Activated CD4-positive, alpha-beta T cell treated with anti-CD3 and anti-CD28 coated beads, Interleukin-2, amount 10 ng/mL, durations not matched to agents 7 days and 5 days (primary cell): Measurements from ENCODE around the gene ADAM33. TPM values are rescaled to one million over a fixed set of nuclear protein-coding genes. Genes with fewer than 3 reads are reported as not detected.

Experiments
- CTCF ChIA-PET: fragments of 350-600 bp; sonication (Branson Sonifier 250); formaldehyde crosslinking; loops from one replicate; lab custom pipeline; 2021; ENCODE audit warnings: antibody characterized with exemption; lab: Charles Lee
- POLR2A ChIA-PET: fragments of 350-600 bp; sonication (Branson Sonifier 250); formaldehyde crosslinking; loops from one replicate; lab custom pipeline; 2021; ENCODE audit warnings: antibody characterized with exemption; lab: Charles Lee
- DNase-seq: peaks from one replicate; pipeline ENCODE4 v3.0.0-alpha.2; 2020
- H3K27ac Mint-ChIP-seq: one replicate; pipeline ENCODE4 v1.8.0; 2021; ENCODE audit warnings: mild to moderate bottlenecking, moderate library complexity, mixed read lengths
- H3K27me3 Mint-ChIP-seq: one replicate; pipeline ENCODE4 v1.8.0; 2021; ENCODE audit warnings: mixed read lengths
- H3K36me3 Mint-ChIP-seq: one replicate; pipeline ENCODE4 v1.8.0; 2021; ENCODE audit warnings: low read depth, mixed read lengths
- H3K4me1 Mint-ChIP-seq: one replicate; pipeline ENCODE4 v1.8.0; 2021; ENCODE audit warnings: mixed read lengths
- H3K4me3 Mint-ChIP-seq: one replicate; pipeline ENCODE4 v1.8.0; 2021; ENCODE audit warnings: mild to moderate bottlenecking, moderate library complexity, mixed read lengths
- H3K9me3 Mint-ChIP-seq: one replicate; pipeline ENCODE4 v1.8.0; 2021; ENCODE audit warnings: mixed read lengths
- total RNA-seq, 2 experiments: library from RNA; stranded (reverse); gene quantifications; one replicate each; pipeline ENCODE4 v1.2.3, GENCODE V29; 2021

ADAM33 gene, protein sequence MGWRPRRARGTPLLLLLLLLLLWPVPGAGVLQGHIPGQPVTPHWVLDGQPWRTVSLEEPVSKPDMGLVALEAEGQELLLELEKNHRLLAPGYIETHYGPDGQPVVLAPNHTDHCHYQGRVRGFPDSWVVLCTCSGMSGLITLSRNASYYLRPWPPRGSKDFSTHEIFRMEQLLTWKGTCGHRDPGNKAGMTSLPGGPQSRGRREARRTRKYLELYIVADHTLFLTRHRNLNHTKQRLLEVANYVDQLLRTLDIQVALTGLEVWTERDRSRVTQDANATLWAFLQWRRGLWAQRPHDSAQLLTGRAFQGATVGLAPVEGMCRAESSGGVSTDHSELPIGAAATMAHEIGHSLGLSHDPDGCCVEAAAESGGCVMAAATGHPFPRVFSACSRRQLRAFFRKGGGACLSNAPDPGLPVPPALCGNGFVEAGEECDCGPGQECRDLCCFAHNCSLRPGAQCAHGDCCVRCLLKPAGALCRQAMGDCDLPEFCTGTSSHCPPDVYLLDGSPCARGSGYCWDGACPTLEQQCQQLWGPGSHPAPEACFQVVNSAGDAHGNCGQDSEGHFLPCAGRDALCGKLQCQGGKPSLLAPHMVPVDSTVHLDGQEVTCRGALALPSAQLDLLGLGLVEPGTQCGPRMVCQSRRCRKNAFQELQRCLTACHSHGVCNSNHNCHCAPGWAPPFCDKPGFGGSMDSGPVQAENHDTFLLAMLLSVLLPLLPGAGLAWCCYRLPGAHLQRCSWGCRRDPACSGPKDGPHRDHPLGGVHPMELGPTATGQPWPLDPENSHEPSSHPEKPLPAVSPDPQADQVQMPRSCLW
- total RNA-seq, result not detected

- no peaks in the 10 kb centered on the region for H3K36me3 Mint-ChIP-seq
- POLR2A ChIA-PET, result no interaction called here
- CTCF ChIA-PET, result interaction anchor here (1.4 kb wide), 1 partner anchor 26 kb away, joined by 4 read pairs; no protein-coding TSS in a partner anchor
- no peaks in the 10 kb centered on the region for H3K4me1 Mint-ChIP-seq
- no peak within 1 kb of the TSS for H3K4me3 Mint-ChIP-seq
- H3K9me3 Mint-ChIP-seq, result no peaks in the 10 kb centered on the region
- H3K27ac Mint-ChIP-seq, result no peak within 1 kb of the TSS
- DNase-seq, result no peak
- H3K27me3 Mint-ChIP-seq, result peaks cover 57% of the 10 kb centered on the region
Measured at GRCh38 chr20:3681931-3682781, at the start of gene ADAM33. TSS of gene ADAM33 (minus strand) at chr20:3682010. CDS start at chr20:3682004, 6 bp downstream.

DNA sequence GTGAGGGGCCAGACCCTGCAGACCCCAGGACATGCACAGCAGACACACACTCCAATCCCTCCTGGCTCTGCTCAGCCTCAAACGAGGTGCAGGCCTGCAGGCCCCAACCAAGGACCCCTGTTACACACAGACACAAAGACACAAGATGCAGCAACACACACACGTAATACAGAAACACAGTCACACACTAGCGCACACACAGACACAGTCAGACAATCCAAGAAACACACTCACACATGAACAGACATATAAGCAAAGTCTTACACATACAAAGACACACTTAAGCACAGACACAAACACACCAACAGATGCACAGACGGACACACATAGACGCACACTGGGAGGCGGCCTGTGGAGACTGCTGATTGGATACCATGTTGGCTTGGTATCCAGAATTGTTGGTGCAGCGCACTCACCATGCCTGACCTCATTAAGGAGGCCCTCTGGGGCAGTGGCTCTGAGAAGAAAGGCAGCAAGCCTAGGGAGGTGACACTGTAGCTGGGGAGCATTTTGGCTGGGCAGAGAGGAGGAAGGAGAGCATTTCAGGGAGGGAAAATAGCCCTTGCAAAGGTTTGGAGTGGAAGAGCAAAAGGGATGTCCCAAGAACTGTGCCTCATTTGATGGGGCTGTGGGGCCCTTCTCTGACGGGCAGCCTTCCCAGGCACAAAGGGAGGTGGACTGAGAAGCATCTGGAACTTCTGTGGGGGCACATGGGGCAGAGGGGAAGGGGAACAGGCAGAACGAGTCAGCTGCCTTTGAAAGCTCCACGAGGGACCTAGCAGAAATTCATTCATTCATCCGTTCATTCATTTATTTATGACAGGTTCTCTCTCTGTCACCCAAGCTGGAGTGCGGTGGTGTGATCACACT, 49.2 kb upstream of the ADAM33 start:
- H3K36me3 Mint-ChIP-seq, result no peaks in the 10 kb centered on the region
- H3K9me3 Mint-ChIP-seq, result no peaks in the 10 kb centered on the region
- CTCF ChIA-PET, result interaction anchor here (1.6 to 1.8 kb wide), 2 partner anchors 11 to 72 kb away, joined by 4 read pairs; no protein-coding TSS in a partner anchor
- no peak overlapping the region for H3K27ac Mint-ChIP-seq
- H3K4me1 Mint-ChIP-seq, result no peaks in the 10 kb centered on the region
- H3K4me3 Mint-ChIP-seq, result no peak overlapping the region
- DNase-seq, result no peak
- POLR2A ChIA-PET, result no interaction called here
- H3K27me3 Mint-ChIP-seq, result peaks cover 53% of the 10 kb centered on the region

- Mint-ChIP-seq H3K27ac (no peak overlapping the region), H3K36me3 (no peaks in the 10 kb centered on the region), H3K4me1 (no peaks in the 10 kb centered on the region), H3K27me3 (peaks cover 50% of the 10 kb centered on the region), H3K4me3 (no peak overlapping the region), H3K9me3 (no peaks in the 10 kb centered on the region)
- POLR2A ChIA-PET, result no interaction called here
- CTCF ChIA-PET, result interaction anchor here (0.5 to 1.8 kb wide), 3 partner anchors 10 to 356 kb away, joined by 3 to 4 read pairs (median 4); no protein-coding TSS in a partner anchor
- no peak for DNase-seq
Measured at GRCh38 chr20:3729811-3730540, 48.2 kb upstream of the ADAM33 start.

- POLR2A ChIA-PET, result no interaction called here
- H3K27ac Mint-ChIP-seq, result no peak overlapping the region
- no peaks in the 10 kb centered on the region for H3K4me1 Mint-ChIP-seq
- H3K27me3 Mint-ChIP-seq, result peaks cover 51% of the 10 kb centered on the region
- H3K4me3 Mint-ChIP-seq, result no peak overlapping the region
- no peak for DNase-seq
- H3K36me3 Mint-ChIP-seq, result no peaks in the 10 kb centered on the region
- no peaks in the 10 kb centered on the region for H3K9me3 Mint-ChIP-seq
- CTCF ChIA-PET, result interaction anchor here (1.0 to 1.6 kb wide), 2 partner anchors 70 to 602 kb away, joined by 3 to 4 read pairs; no protein-coding TSS in a partner anchor
Measured at GRCh38 chr20:3729378-3729777, 47.6 kb upstream of the ADAM33 start.

GRCh38 chr20:3728876-3729275, 47.1 kb upstream of the ADAM33 start:
- Mint-ChIP-seq H3K9me3 (no peaks in the 10 kb centered on the region), H3K27me3 (peaks cover 51% of the 10 kb centered on the region), H3K4me3 (no peak overlapping the region), H3K4me1 (no peaks in the 10 kb centered on the region), H3K36me3 (no peaks in the 10 kb centered on the region), H3K27ac (no peak overlapping the region)
- CTCF ChIA-PET, result interaction anchor here (1.0 to 1.6 kb wide), 2 partner anchors 69 to 602 kb away, joined by 3 to 4 read pairs; no protein-coding TSS in a partner anchor
- POLR2A ChIA-PET, result no interaction called here
- DNase-seq, result no peak

DNA sequence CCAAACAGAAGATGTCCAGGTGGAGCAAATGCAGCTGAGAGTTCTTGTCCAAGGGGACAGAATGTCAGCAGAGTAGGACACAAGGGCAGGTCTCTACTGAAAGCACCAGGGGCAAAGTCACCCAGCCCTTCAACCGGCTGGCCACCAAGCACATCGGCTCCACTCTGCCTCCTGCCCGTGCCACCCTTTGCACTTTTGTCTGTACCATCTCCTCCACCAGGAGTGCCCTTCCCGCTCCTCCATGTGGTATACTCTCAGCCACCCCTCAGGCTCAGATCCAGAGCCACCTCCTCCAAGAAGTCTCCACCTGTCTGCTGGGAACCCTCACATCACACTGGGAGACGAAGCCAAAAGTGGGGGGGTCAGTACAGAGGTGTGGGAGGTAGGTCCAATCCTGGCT, 46.5 kb upstream of the ADAM33 start:
- Mint-ChIP-seq H3K27me3 (peaks cover 47% of the 10 kb centered on the region), H3K4me3 (no peak overlapping the region), H3K27ac (no peak overlapping the region), H3K4me1 (no peaks in the 10 kb centered on the region), H3K9me3 (no peaks in the 10 kb centered on the region), H3K36me3 (no peaks in the 10 kb centered on the region)
- ChIA-PET POLR2A (no interaction called here), CTCF (interaction anchor here (1.0 to 2.1 kb wide), 2 partner anchors 18 to 603 kb away, joined by 3 to 10 read pairs; no protein-coding TSS in a partner anchor)
- DNase-seq, result no peak

DNA sequence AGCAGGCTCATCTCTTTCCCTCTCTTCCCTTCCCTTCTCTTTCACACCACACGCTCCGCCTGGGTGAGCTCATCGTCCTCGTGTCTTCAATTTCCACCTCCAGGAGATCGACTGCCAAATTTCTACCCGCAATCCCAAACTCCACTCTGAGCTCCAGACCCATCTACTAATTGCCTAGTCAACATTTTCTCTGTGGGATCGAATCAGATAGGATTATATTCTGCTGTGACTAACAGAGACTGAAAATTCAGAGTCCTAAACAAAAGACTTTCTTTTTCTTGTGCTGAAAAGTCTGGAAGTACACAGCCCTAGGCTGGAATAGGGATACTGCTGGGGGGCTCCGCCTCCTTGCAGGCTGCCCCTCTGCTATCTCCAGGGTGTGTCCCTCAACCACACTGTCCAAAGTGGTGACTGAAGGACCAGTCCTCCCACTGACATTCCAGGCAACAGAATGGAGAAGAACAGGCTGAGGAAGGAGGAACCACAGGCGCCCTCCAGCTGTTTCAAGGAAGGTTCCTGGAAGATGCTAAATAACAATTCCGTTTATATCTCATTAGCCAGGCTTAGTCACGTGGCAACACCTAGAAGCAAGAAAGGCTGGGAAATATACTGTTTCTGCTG, 45.7 kb upstream of the ADAM33 start:
- H3K27ac Mint-ChIP-seq, result no peak overlapping the region
- no peaks in the 10 kb centered on the region for H3K36me3 Mint-ChIP-seq
- H3K4me1 Mint-ChIP-seq, result no peaks in the 10 kb centered on the region
- H3K9me3 Mint-ChIP-seq, result no peaks in the 10 kb centered on the region
- peaks cover 41% of the 10 kb centered on the region for H3K27me3 Mint-ChIP-seq
- POLR2A ChIA-PET, result no interaction called here
- CTCF ChIA-PET, result interaction anchor here (2.1 kb wide), 1 partner anchor 17 kb away, joined by 10 read pairs; no protein-coding TSS in a partner anchor
- DNase-seq, result no peak
- H3K4me3 Mint-ChIP-seq, result no peak overlapping the region

DNA sequence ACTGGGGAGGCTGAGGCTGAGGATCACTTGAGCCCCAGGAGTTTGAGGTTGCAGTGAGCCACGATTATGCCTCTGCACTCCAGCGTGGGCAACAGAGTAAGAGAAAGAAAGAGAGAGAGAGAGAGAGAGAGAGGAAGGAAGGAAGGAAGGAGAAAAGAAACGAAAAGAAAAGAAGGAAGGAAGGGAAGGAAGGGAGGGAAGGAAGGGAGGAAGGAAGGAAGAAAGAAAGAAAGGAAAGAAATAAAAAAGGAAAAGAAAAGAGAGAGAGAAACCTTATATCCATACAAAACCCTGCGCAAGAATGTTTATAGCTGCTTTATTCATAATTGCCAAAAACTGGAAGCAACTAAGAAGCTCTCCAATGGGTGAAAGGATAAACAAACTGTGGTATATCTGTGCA, 42.5 kb upstream of the ADAM33 start:
- DNase-seq, result no peak
- Mint-ChIP-seq H3K36me3 (no peaks in the 10 kb centered on the region), H3K27ac (no peak overlapping the region), H3K4me1 (peaks cover 10% of the 10 kb centered on the region), H3K27me3 (peaks cover 43% of the 10 kb centered on the region), H3K9me3 (no peaks in the 10 kb centered on the region), H3K4me3 (no peak overlapping the region)
- POLR2A ChIA-PET, result no interaction called here
- CTCF ChIA-PET, result interaction anchor here (0.7 kb wide), 1 partner anchor 99 kb away, joined by 4 read pairs; no protein-coding TSS in a partner anchor

DNA sequence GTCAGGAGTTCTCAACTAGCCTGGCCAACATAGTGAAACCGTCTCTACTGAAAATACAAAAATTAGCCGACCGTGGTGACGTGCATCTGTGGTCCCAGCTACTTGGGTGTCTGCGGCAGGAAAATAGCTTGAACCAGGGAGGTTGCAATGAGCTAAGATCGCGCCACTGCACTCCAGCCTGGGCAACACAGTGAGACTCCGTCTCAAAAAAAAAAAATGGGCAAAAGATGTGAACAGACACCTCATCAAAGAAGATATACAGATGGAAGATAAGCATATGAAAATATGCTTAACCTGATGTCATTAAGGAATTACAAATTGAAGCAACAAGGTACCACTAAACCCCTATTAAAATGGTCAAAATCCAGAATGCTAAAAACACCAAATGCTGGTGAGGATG, 41.5 kb upstream of the ADAM33 start:
- Mint-ChIP-seq H3K9me3 (no peaks in the 10 kb centered on the region), H3K27me3 (peaks cover 43% of the 10 kb centered on the region), H3K4me1 (peaks cover 10% of the 10 kb centered on the region), H3K36me3 (no peaks in the 10 kb centered on the region), H3K4me3 (no peak overlapping the region), H3K27ac (no peak overlapping the region)
- POLR2A ChIA-PET, result no interaction called here
- CTCF ChIA-PET, result no interaction called here
- DNase-seq, result no peak

DNA sequence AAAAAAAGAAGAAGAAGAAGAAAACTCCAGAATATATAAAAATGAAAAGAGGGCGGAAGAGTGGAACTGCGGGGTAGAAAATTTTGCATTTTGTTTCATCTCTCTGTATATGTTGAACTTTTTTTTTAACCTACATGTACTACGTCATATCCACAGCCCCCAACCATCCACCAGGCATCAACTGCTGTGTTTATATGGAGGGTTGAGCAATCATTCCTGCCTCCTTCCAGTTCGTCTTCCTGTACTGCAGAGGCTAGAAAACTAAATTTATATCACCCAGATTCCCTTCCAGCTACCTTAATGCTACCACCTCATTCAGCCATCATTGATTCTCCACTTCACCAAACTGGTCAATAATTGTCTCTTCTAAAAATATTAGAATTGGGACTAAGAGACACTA, 40.1 kb upstream of the ADAM33 start:
- H3K27me3 Mint-ChIP-seq, result peaks cover 30% of the 10 kb centered on the region
- POLR2A ChIA-PET, result no interaction called here
- DNase-seq, result no peak
- H3K9me3 Mint-ChIP-seq, result no peaks in the 10 kb centered on the region
- H3K36me3 Mint-ChIP-seq, result no peaks in the 10 kb centered on the region
- no peak overlapping the region for H3K4me3 Mint-ChIP-seq
- peaks cover 10% of the 10 kb centered on the region for H3K4me1 Mint-ChIP-seq
- CTCF ChIA-PET, result interaction anchor here (0.6 kb wide), 2 partner anchors 48 to 99 kb away, joined by 3 to 5 read pairs; no protein-coding TSS in a partner anchor
- H3K27ac Mint-ChIP-seq, result no peak overlapping the region
